Esophagus squamous epithelium (tissue), 4 donors: Measurements from ENCODE around the gene PRR5.
A peak's percentile ranks its signal among the peaks of the same experiment; 100 is the strongest.

Source experiments
- CTCF ChIP-seq, 6 experiments: fragments of 450-650 bp in 4 of 6; fragments of 200-600 bp in 2 of 6; sonication (generic) in 2 of 6; IDR thresholded peaks; one replicate each; pipeline ENCODE4 v1.5.1; 2016 to 2019; ENCODE audit warnings: antibody characterized with exemption in 6 of 6, mild to moderate bottlenecking in 4 of 6, moderate library complexity in 4 of 6
- POLR2A ChIP-seq, 4 donors: fragments of 450-650 bp; IDR thresholded peaks; one replicate each; pipeline ENCODE4 v1.6.1; 2017; ENCODE audit warnings: antibody characterized with exemption in 4 of 4, mild to moderate bottlenecking in 4 of 4, moderate library complexity in 3 of 4

- TF ChIP-seq CTCF (IDR thresholded peaks at IDR 0.05) (peak; percentile 77 to 99 (median 96)), POLR2A (IDR thresholded peaks at IDR 0.05) (no peak)
Observed at GRCh38 chr22:44684506-44685383, 17.3 kb upstream of the PRR5 start.
